Fibroblast of pulmonary artery (primary cell): ENCODE results near the gene CEP112.

ENCODE experiments used
- DNase-seq: peaks from one replicate; pipeline ENCODE4 v3.0.0-alpha.2; 2010; ENCODE audit warnings: low read depth
- H3K4me3 ChIP-seq: replicated peaks from 2 replicates; pipeline ENCODE4 v1.5.1; 2011; ENCODE audit warnings: low read depth, mild to moderate bottlenecking, control low read depth, low read length, moderate library complexity
- TF ChIP-seq, protein P1 (sequence below): IDR thresholded peaks from 2 replicates; pipeline ENCODE4 v1.5.1; 2011; ENCODE audit warnings: mild to moderate bottlenecking, control low read depth, low read length, inconsistent platforms; ENCODE audit errors: missing control alignments

The CEP112 gene

DNA sequence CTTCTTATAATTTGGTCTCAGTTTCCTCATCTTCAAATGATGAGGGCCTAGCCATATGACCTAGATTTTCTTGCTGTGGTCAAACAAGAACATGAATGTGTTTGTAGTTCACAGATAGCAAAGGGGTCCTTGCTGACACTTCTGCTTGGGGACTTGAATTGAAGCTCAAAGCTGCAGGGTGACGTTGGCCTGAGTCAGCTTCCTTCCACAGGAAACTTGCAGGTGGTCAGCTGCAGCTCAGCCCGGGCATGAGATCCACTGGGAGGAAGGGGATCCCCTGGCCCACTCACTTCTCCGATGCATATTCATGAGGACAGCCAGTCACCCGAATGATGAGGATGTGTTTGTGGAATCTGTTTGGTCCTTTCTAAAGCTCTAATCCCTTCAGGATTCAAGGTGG, 587.9 kb downstream of the CEP112 start:
- no peak overlapping the region for H3K4me3 ChIP-seq
- TF ChIP-seq, protein P1, sequence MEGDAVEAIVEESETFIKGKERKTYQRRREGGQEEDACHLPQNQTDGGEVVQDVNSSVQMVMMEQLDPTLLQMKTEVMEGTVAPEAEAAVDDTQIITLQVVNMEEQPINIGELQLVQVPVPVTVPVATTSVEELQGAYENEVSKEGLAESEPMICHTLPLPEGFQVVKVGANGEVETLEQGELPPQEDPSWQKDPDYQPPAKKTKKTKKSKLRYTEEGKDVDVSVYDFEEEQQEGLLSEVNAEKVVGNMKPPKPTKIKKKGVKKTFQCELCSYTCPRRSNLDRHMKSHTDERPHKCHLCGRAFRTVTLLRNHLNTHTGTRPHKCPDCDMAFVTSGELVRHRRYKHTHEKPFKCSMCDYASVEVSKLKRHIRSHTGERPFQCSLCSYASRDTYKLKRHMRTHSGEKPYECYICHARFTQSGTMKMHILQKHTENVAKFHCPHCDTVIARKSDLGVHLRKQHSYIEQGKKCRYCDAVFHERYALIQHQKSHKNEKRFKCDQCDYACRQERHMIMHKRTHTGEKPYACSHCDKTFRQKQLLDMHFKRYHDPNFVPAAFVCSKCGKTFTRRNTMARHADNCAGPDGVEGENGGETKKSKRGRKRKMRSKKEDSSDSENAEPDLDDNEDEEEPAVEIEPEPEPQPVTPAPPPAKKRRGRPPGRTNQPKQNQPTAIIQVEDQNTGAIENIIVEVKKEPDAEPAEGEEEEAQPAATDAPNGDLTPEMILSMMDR, result no peak
- peak; percentile 15 for DNase-seq

DNA sequence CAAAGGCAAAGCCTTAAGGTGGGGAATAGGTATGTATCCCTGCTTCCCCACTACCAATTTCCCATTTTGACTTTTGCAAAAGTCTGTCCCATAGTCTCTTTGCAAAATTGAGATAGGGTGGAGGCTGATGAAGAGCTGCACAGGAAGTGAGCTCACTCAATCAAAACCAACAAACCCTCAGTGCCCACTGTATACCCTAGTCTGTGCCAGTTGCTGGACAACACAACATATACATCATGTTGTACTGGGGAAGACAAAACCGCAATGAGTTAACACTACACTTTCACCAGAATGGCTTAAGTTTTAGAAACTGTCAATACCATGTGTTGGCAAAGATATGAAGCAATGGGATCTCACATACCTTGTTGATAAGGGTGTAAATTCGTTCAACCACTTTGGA, 590.1 kb downstream of the CEP112 start:
- no peak overlapping the region for H3K4me3 ChIP-seq
- TF ChIP-seq, protein P1, result no peak
- DNase-seq, result no peak

DNA sequence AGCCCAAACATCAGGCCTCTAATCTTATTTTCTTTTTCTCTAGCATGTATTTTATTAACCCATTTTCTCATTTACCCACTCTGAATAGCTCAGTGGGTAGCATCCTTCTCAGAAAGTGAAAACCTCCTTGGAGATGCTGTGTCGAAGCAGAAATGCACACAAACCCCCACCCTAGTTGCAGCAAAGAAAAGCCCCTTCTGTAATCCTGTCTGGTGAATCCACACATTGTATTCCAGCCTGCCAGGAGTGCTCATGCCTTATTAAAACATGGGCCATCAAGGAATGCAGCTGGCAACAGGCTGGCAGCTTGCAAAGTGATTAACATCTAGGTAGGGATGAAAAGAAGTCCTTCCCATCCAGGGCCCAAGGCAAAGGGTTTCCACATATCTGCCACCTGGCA, 590.8 kb downstream of the CEP112 start:
- no peak for DNase-seq
- TF ChIP-seq, protein P1, result no peak

DNA sequence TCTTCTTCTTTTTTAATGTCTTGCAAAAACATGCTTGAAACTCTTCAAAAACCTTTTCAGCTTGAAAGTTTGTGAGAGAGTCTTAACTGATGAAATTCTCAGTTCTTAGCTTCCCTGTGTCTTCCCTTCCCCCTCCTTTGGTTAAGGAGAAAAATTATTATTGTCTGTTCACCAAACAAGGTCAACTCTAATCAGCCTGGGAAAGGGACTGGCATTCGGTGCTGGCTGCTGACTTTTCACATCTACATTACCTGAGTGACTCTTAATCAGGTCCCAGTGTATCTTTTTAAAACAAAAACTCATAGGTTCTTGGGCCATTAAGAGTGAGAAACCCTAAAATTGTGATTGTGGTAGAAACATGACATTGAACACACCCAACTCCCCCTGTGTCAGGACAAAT, 591.4 kb downstream of the CEP112 start:
- TF ChIP-seq, protein P1, result no peak
- DNase-seq, result no peak
- no peak overlapping the region for H3K4me3 ChIP-seq

More for the DNA sequence above, 590.8 kb downstream of the CEP112 start:
- no peak overlapping the region for H3K4me3 ChIP-seq

DNA sequence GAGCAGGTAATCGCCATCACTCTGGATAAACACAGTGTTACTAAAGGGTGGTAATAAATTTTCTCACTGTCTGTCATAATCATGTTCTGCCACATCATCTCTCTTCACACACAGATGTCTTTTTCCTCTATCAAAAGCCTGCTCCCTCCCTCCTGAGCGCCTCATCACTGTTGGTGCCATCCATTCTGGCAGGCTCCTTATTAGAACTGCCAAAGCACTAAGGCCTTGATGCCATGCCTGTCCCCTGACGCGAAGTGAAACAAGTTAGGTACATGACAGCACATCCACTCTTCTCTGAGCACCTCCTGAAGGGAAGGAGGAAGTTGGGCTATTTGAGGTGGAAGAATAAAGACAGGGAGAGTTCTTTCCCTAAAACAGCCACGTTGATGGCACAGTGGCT, 592.3 kb downstream of the CEP112 start:
- TF ChIP-seq, protein P1, result no peak
- DNase-seq, result no peak
- H3K4me3 ChIP-seq, result no peak overlapping the region

DNA sequence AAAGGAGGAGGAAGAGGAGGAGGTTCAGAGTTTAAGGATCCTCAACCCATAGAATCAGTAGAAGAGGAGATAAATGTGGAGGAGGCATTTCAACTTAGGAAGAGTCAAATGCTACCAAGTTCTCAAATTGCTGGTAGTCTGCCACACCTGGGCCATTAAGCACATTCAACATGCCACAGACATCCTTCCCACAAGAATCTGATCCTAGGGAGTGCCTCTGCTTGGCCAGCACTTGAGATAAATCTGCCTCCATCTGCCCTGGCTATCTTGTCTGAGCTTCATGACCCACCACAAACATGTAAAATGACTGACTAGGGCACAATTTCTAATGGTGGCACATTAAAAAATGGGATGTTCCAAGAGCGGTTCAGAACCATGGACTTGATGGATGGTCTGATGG, 593.2 kb downstream of the CEP112 start:
- H3K4me3 ChIP-seq, result no peak overlapping the region
- TF ChIP-seq, protein P1, result no peak
- no peak for DNase-seq

DNA sequence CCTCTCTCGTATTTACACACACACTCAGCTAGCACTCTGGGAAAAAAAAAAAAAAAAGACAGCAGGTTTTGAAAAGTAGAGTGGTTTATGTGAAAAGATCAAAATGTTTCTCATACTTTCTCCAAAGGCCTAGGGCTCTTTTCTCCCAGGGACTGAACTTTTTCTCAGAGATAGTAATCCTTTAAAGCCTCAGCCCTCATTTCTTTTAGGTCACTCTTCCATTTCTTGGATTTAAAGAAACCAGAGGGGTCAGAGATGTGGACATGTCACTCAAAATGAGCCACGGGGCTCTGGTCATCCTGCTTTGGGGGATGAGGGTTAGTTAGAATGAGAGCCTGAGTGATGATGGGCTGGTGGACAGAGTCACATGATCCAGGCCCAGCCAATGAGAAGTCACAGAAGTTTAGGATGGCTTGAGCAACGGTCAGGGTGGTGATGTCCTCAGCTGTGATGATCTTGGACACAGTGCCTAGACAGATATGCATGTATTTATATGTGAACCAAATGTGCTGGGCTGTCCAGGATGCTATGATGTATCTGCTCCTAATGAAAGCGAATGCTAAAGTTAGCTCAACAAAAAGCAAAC, 596.8 kb downstream of the CEP112 start:
- H3K4me3 ChIP-seq, result no peak overlapping the region
- DNase-seq, result no peak
- TF ChIP-seq, protein P1, result no peak
